Stomach (tissue), 9 donors: ENCODE results near the gene GJA3. TPM values are rescaled to one million over a fixed set of nuclear protein-coding genes. Genes with fewer than 3 reads are reported as not detected.

Experiments used
- DNase-seq, 2 donors: peaks; one replicate each; pipeline versions ENCODE4 v3.0.0 to v3.0.0-alpha.2; 2013 to 2019
- H3K27ac ChIP-seq, 5 donors: fragments of 200-600 bp in 4 of 5; sonication (generic) in 4 of 5; one replicate each; pipeline ENCODE4 v1.5.1; 2013 to 2019; ENCODE audit warnings: mild to moderate bottlenecking in 1 of 5, moderate library complexity in 1 of 5
- H3K27me3 ChIP-seq, 3 donors: fragments of 200-600 bp; sonication (generic); one replicate each; pipeline ENCODE4 v1.5.1; 2017 to 2019; ENCODE audit warnings: mixed run types in 1 of 3
- H3K36me3 ChIP-seq, 4 donors: fragments of 200-600 bp; sonication (generic); 1 replicate in 3 of 4; 2 replicates in 1 of 4; pipeline ENCODE4 v1.5.1; 2016 to 2019
- H3K4me1 ChIP-seq, 4 donors: fragments of 200-600 bp; sonication (generic); one replicate each; pipeline ENCODE4 v1.5.1; 2016 to 2019
- H3K4me3 ChIP-seq, 4 donors: fragments of 200-600 bp; sonication (generic) in 3 of 4; one replicate each; pipeline ENCODE4 v1.5.1; 2016 to 2019; ENCODE audit warnings: mild to moderate bottlenecking in 1 of 4
- H3K9me3 ChIP-seq, 4 donors: fragments of 200-600 bp; sonication (generic); one replicate each; pipeline ENCODE4 v1.5.1; 2016 to 2019
- CTCF ChIP-seq, 7 experiments: fragments of 450-650 bp in 4 of 7; fragments of 200-600 bp in 3 of 7; sonication (generic) in 3 of 7; IDR thresholded peaks; one replicate each; pipeline ENCODE4 v1.5.1; 2016 to 2019; ENCODE audit warnings: antibody characterized with exemption in 7 of 7, control low read depth in 2 of 7, mild to moderate bottlenecking in 1 of 7
- EP300 ChIP-seq: sonication (generic); formaldehyde crosslinking; IDR thresholded peaks from one replicate; pipeline ENCODE4 v1.6.1; 2017; ENCODE audit warnings: antibody characterized with exemption
- POLR2A ChIP-seq, 4 donors: fragments of 450-650 bp; IDR thresholded peaks; one replicate each; pipeline ENCODE4 v1.6.1; 2016; ENCODE audit warnings: antibody characterized with exemption in 4 of 4, control low read depth in 2 of 4, mild to moderate bottlenecking in 1 of 4, moderate library complexity in 1 of 4
- POLR2AphosphoS5 ChIP-seq, 3 donors: sonication (generic); formaldehyde crosslinking; IDR thresholded peaks; one replicate each; pipeline ENCODE4 v1.6.1; 2016; ENCODE audit warnings: antibody characterized with exemption in 3 of 3
- WGBS, 5 donors: extraction: QIAGEN DNeasy Blood & Tissue Kit in 3 of 5; methylation state at CpG; one replicate each; pipeline versions ENCODE4 v1.1.5 to v1.1.7; 2013 to 2018; 5-methylcytosine and 5-hydroxymethylcytosine counted together
- intact Hi-C: fragments of 100-400 bp; cut with DNase I; formaldehyde crosslinking; loops from one replicate; pipeline ENCODE4 v1.15.1; 2023; ENCODE audit warnings: low total_unique reads
- polyA plus RNA-seq, 3 donors: library from polyadenylated mRNA; stranded (reverse); fragments of 200-250 nt; gene quantifications; one replicate each; pipeline ENCODE4 v1.2.3, GENCODE V29; 2013
- total RNA-seq, 5 donors: library from RNA; depleted of rRNA; stranded (reverse); fragments of >200 nt; gene quantifications; one replicate each; pipeline versions ENCODE4 v1.1.0 to v1.2.3, GENCODE V29; 2014 to 2016
- donor health status: healthy with polysubstance abuse.
- donor health status: Bipolar disorder and iron deficiency.
- donor health status: healthy.

The GJA3 gene
- total and polyA plus RNA-seq, 8 donors = 0.13 to 0.14 TPM; not detected in 6

- H3K4me1 ChIP-seq = peaks cover 0 to 9% (median 7%) of the 10 kb centered on the region in 4 donors
- no peak for TF ChIP-seq EP300
- no peak for TF ChIP-seq POLR2AphosphoS5 (IDR thresholded peaks at IDR 0.05)
- no peak for TF ChIP-seq POLR2A (IDR thresholded peaks at IDR 0.05)
- TF ChIP-seq CTCF (IDR thresholded peaks at IDR 0.05) = no peak
- no peaks in the 10 kb centered on the region for H3K36me3 ChIP-seq
- H3K27me3 ChIP-seq = peaks cover 0 to 63% (median 14%) of the 10 kb centered on the region in 3 donors
- H3K4me3 ChIP-seq = no peak overlapping the region
- H3K27ac ChIP-seq = no peak overlapping the region
- intact Hi-C loops = loop anchor here (10.0 kb wide), 1 partner anchor 304 kb away; no protein-coding TSS in a partner anchor
- DNase-seq = no peak
- WGBS, 5 donors = 57 to 76% (median 67%) methylated on average over 3 of the region's 3 CpGs
- H3K9me3 ChIP-seq = no peaks in the 10 kb centered on the region
These were observed 20.3 kb upstream of the GJA3 start for GRCh38 chr13:20181188-20181587.

- no peak for DNase-seq
- TF ChIP-seq POLR2A (IDR thresholded peaks at IDR 0.05) (no peak), CTCF (IDR thresholded peaks at IDR 0.05) (no peak)
- Histone ChIP-seq H3K27me3 (peaks cover 0 to 77% (median 14%) of the 10 kb centered on the region in 3 donors), H3K4me3 (no peak overlapping the region), H3K9me3 (no peaks in the 10 kb centered on the region), H3K27ac (no peak overlapping the region), H3K4me1 (peaks cover 0 to 28% (median 18%) of the 10 kb centered on the region in 4 donors), H3K36me3 (no peaks in the 10 kb centered on the region)
- 75 to 79% (median 77%) methylated on average over 5 of the region's 5 CpGs for WGBS, 5 donors
- intact Hi-C loops = no loop called here
These were observed 17.3 kb upstream of the GJA3 start for GRCh38 chr13:20178156-20178555.

GRCh38 chr13:20177049-20177831, 16.4 kb upstream of the GJA3 start:
- peaks cover 0 to 77% (median 14%) of the 10 kb centered on the region in 3 donors for H3K27me3 ChIP-seq

More at GRCh38 chr13:20177049-20177831, 16.4 kb upstream of the GJA3 start:
- H3K27ac ChIP-seq = no peak overlapping the region
- H3K9me3 ChIP-seq = no peaks in the 10 kb centered on the region
- H3K36me3 ChIP-seq = no peaks in the 10 kb centered on the region
- H3K4me1 ChIP-seq = peaks cover 0 to 28% (median 18%) of the 10 kb centered on the region in 4 donors
- no peak for DNase-seq
- TF ChIP-seq POLR2AphosphoS5 (IDR thresholded peaks at IDR 0.05) (no peak), EP300 (no peak), CTCF (IDR thresholded peaks at IDR 0.05) (no peak), POLR2A (IDR thresholded peaks at IDR 0.05) (no peak)
- H3K4me3 ChIP-seq = peak overlapping the region; percentile 2 to 25 (median 19)
- intact Hi-C loops = no loop called here
- WGBS, 5 donors = 39 to 57% (median 41%) methylated on average over 44 to 67 of the region's 67 CpGs
